Measurements from ENCODE around the gene NAP1L4.
A peak's percentile ranks its signal among the peaks of the same experiment; 100 is the strongest.

NAP1L4 gene

DNA sequence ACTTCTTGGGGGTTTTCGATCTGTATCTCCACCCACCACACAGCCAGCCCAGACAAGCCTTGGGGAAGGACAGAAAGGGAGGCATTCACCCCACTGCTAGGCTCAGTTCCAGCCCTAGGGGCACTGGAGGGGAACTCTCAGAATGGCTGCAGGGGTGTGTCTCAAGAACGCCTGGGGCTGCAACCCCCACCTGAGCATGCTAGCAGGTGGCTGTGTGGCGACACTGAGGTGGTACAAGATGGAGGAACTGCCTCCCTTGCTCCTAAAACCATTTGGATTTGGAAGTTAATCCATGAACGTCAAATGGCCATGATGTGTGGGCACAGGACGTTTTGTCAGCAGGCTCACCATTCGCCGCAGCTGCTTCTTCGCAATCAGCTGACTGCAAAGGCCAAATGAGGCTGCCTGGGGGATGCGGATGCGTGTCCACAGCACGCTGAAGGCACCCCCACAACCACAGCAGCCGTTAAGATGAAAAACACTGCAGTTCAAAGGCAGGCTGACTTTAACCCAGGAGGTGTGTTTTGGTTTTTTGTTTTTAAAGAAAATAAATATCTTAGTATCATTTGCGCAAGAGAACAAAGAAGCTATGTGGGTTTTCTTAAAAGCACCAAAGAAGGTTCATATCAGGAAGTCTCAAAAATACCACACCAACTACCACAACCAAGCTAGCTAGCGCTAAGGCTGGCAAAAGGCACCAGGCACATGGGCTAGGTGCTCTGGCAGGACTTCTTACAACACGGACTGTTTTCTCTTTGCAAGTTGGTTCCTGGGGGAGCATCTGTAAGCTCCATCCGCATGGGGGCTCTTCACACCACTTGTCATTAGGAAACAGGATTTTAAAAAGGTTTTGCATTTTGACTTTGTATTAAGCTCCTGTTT, 22.2 kb upstream of the NAP1L4 start:
- TF ChIP-seq, protein P1, sequence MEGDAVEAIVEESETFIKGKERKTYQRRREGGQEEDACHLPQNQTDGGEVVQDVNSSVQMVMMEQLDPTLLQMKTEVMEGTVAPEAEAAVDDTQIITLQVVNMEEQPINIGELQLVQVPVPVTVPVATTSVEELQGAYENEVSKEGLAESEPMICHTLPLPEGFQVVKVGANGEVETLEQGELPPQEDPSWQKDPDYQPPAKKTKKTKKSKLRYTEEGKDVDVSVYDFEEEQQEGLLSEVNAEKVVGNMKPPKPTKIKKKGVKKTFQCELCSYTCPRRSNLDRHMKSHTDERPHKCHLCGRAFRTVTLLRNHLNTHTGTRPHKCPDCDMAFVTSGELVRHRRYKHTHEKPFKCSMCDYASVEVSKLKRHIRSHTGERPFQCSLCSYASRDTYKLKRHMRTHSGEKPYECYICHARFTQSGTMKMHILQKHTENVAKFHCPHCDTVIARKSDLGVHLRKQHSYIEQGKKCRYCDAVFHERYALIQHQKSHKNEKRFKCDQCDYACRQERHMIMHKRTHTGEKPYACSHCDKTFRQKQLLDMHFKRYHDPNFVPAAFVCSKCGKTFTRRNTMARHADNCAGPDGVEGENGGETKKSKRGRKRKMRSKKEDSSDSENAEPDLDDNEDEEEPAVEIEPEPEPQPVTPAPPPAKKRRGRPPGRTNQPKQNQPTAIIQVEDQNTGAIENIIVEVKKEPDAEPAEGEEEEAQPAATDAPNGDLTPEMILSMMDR (conservative IDR thresholded peaks at IDR 0.05; ENCODE audit: low read depth) = no peak
- ChIA-PET CTCF (interaction anchor here (0.6 to 0.9 kb wide), 3 partner anchors 36 to 75 kb away, joined by 3 to 10 read pairs (median 4); no protein-coding TSS in a partner anchor), POLR2A (ENCODE audit: low non-redundant PET) (no interaction called here)
- DNase-seq (ENCODE audit: low spot score) = no peak
- peak overlapping the region; percentile 66 for H3K27ac ChIP-seq

- TF ChIP-seq, protein P1 (conservative IDR thresholded peaks at IDR 0.05; ENCODE audit: low read depth) = no peak
- POLR2A ChIA-PET (ENCODE audit: low non-redundant PET) = no interaction called here
- no peak for DNase-seq (ENCODE audit: low spot score)
- CTCF ChIA-PET = interaction anchor here (0.8 kb wide), 1 partner anchor 26 kb away, joined by 3 read pairs; no protein-coding TSS in a partner anchor
- H3K27ac ChIP-seq = peak overlapping the region; percentile 17; the same call in 1 of the 2 replicates
Observed at GRCh38 chr11:3011891-3012885, 20.1 kb upstream of the NAP1L4 start.

DNA sequence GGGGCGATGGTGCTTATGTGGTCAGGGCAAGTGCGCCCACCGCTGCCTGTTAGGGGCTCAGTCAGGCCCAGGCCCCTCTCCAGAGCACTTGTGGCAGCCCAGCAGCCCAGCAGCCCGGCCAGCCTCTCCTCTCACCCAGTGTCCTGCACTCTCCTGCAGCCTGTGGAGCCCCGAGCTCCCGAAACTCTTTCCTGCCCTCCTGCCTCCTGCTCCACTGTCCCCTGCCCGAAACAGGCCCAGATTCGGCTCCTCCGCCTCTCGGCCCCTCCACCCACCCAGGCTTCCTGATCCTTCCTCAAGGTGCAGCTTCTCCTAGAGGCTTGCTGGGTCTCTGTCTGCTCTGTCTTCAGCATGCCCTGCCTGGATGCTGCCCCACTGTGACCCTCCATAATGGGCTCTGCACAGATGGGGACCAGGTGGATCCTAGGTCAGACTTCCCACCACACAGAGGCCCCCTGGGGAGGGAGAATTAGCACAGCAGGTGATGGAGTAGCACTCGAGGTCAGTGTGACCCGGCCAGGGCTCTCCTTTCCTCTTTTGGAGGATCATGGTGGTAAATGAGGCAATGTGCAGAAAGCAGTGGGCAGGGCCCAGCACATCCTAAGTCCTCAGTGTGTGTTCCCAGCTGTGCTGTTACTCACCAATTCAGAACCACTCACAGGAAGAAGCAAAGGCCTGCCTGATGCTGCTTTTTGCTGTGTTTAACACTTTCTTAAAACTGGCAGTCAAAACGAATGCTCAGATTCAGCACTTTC, 18.6 kb upstream of the NAP1L4 start:
- peak overlapping the region; percentile 36 for H3K27ac ChIP-seq
- CTCF ChIA-PET = no interaction called here
- no peak for DNase-seq (ENCODE audit: low spot score)
- TF ChIP-seq, protein P1 (conservative IDR thresholded peaks at IDR 0.05; ENCODE audit: low read depth) = no peak
- POLR2A ChIA-PET (ENCODE audit: low non-redundant PET) = no interaction called here

DNA sequence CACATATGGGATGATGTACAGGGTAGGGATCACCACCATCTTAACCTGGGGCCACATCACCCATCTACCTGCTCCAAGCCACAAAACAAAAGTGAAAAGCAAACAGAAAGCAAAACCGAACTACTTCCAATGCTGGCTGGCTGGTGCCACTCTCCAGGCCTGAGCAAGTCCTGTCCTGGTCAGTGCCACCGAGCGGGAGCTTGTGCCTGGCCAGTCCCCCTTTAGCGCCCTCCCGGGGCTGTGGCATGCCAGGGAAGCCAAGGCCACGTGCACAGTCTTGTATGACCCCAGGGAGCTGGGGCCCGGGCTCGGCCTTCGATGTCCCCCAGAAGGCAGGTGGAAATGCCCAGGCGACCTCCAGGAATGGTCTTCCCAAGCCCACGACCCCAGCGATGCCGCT, 17.9 kb upstream of the NAP1L4 start:
- DNase-seq (ENCODE audit: low spot score) = no peak
- H3K27ac ChIP-seq = peak overlapping the region; percentile 36
- CTCF ChIA-PET = no interaction called here
- POLR2A ChIA-PET (ENCODE audit: low non-redundant PET) = no interaction called here
- TF ChIP-seq, protein P1 (conservative IDR thresholded peaks at IDR 0.05; ENCODE audit: low read depth) = no peak

GRCh38 chr11:3009481-3009880, 17.4 kb upstream of the NAP1L4 start:
- DNase-seq (ENCODE audit: low spot score) = no peak
- H3K27ac ChIP-seq = peak overlapping the region; percentile 36
- ChIA-PET POLR2A (ENCODE audit: low non-redundant PET) (no interaction called here), CTCF (no interaction called here)
- TF ChIP-seq, protein P1 (conservative IDR thresholded peaks at IDR 0.05; ENCODE audit: low read depth) = no peak

Data from RWPE1 (cell line).